NCI-H2081 (cell line): ENCODE data around the gene LRRK2.
"Not testable (repeated sequence)": the region's sequence is repeated elsewhere in the genome, so short reads cannot be mapped to it uniquely, and the experiment has no call there.

Experiments
- DNase-seq, 2 experiments: peaks; one replicate each; lab custom pipeline; 2025; lab: John Stamatoyannopoulos, UW

LRRK2 gene

GRCh38 chr12:40212566-40212965 is 12.2 kb upstream of the LRRK2 start:
- DNase-seq: no peak

- DNase-seq: no peak
These were observed 8.8 kb upstream of the LRRK2 start for GRCh38 chr12:40215982-40216381.

GRCh38 chr12:40216516-40217288 is 8.1 kb upstream of the LRRK2 start:
- no peak for DNase-seq

GRCh38 chr12:40219760-40220159 is 5.0 kb upstream of the LRRK2 start:
- DNase-seq: no peak

GRCh38 chr12:40222247-40222646 is 2.5 kb upstream of the LRRK2 start:
- no peak for DNase-seq

- DNase-seq: no peak
These were observed 1.2 kb upstream of the LRRK2 start for GRCh38 chr12:40223646-40224045.

GRCh38 chr12:40225337-40225983 is 663 bp downstream of the LRRK2 start:
- DNase-seq: no peak

- DNase-seq: no peak
These were observed 1.3 kb downstream of the LRRK2 start for GRCh38 chr12:40225984-40226602.

GRCh38 chr12:40226705-40227104 is 1.9 kb downstream of the LRRK2 start:
- no peak for DNase-seq

GRCh38 chr12:40227447-40227846 is 2.6 kb downstream of the LRRK2 start:
- no peak for DNase-seq

- DNase-seq: no peak
These were observed 3.9 kb downstream of the LRRK2 start for GRCh38 chr12:40228727-40229126.

GRCh38 chr12:40229690-40230651 is 5.2 kb downstream of the LRRK2 start:
- DNase-seq: no peak

- no peak for DNase-seq
These were observed 7.8 kb downstream of the LRRK2 start for GRCh38 chr12:40232602-40233001.

- DNase-seq: no peak
These were observed 9.1 kb downstream of the LRRK2 start for GRCh38 chr12:40233741-40234367.

- no peak for DNase-seq
These were observed 11.6 kb downstream of the LRRK2 start for GRCh38 chr12:40236357-40236850.

- DNase-seq: no peak
These were observed 13.6 kb downstream of the LRRK2 start for GRCh38 chr12:40238266-40238902.

GRCh38 chr12:40238979-40239378 is 14.2 kb downstream of the LRRK2 start:
- no peak for DNase-seq

GRCh38 chr12:40240779-40241178 is 16.0 kb downstream of the LRRK2 start:
- no peak for DNase-seq

- DNase-seq: no peak
These were observed 16.9 kb downstream of the LRRK2 start for GRCh38 chr12:40241741-40242140.

- DNase-seq: not testable (repeated sequence)
These were observed 19.8 kb downstream of the LRRK2 start for GRCh38 chr12:40244526-40245156.
